T-helper 2 cell treated with Interferon-gamma antibody and Interleukin-4, amounts not matched to agents 5 μg/mL and 100 μg/mL, for 36 hours (primary cell): ENCODE measurements around the gene ALKBH5.

Source experiments
- DNase-seq: peaks from one replicate; pipeline ENCODE4 v3.0.0; 2021; ENCODE audit warnings: low spot score
- H3K27ac Mint-ChIP-seq: one replicate; pipeline ENCODE4 v1.8.0; 2021; ENCODE audit warnings: mild to moderate bottlenecking, mixed read lengths
- H3K27me3 Mint-ChIP-seq: one replicate; pipeline ENCODE4 v1.8.0; 2021; ENCODE audit warnings: low read depth, mixed read lengths
- H3K36me3 Mint-ChIP-seq: one replicate; pipeline ENCODE4 v1.8.0; 2021; ENCODE audit warnings: low read depth, mixed read lengths
- H3K4me1 Mint-ChIP-seq: one replicate; pipeline ENCODE4 v1.8.0; 2021; ENCODE audit warnings: low read depth, mixed read lengths
- H3K4me3 Mint-ChIP-seq: one replicate; pipeline ENCODE4 v1.8.0; 2022; ENCODE audit warnings: mild to moderate bottlenecking, moderate library complexity, mixed read lengths
- H3K9me3 Mint-ChIP-seq: one replicate; pipeline ENCODE4 v1.8.0; 2021; ENCODE audit warnings: mixed read lengths

ALKBH5 gene

GRCh38 chr17:18185832-18186626 lies 2.4 kb downstream of the ALKBH5 start:
- H3K27me3 Mint-ChIP-seq = no peaks in the 10 kb centered on the region
- H3K4me3 Mint-ChIP-seq = peak overlapping the region; percentile 98
- peak overlapping the region; percentile 52 for H3K27ac Mint-ChIP-seq
- peaks cover 44% of the 10 kb centered on the region for H3K36me3 Mint-ChIP-seq
- H3K4me1 Mint-ChIP-seq = peaks cover 59% of the 10 kb centered on the region
- DNase-seq = no peak
- no peaks in the 10 kb centered on the region for H3K9me3 Mint-ChIP-seq

DNA sequence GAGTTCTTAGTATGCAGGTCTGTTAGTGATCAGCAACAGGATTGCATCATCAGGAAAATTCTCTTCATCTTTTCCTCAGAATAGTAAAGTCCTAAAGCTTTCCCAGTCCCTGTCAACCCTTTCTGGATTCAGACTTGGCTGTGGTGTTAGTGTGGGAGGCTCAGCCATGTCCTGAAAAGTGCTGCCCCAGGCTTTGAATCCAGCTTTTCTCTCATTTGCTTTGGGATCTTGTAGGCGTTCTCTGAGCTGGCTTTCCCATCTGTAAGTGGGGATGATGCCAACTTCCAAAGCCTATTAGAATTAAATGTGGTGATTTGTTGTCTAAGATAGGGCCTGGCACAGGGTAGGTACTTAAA lies 3.0 kb downstream of the ALKBH5 start:
- no peak overlapping the region for H3K27ac Mint-ChIP-seq
- H3K4me3 Mint-ChIP-seq = peak overlapping the region; percentile 98
- H3K9me3 Mint-ChIP-seq = no peaks in the 10 kb centered on the region
- H3K27me3 Mint-ChIP-seq = no peaks in the 10 kb centered on the region
- peaks cover 58% of the 10 kb centered on the region for H3K4me1 Mint-ChIP-seq
- peaks cover 48% of the 10 kb centered on the region for H3K36me3 Mint-ChIP-seq
- DNase-seq = no peak

- peak overlapping the region; percentile 98 for H3K4me3 Mint-ChIP-seq
- H3K27me3 Mint-ChIP-seq = no peaks in the 10 kb centered on the region
- H3K27ac Mint-ChIP-seq = peak overlapping the region; percentile 62
- DNase-seq = no peak
- H3K36me3 Mint-ChIP-seq = peaks cover 48% of the 10 kb centered on the region
- no peaks in the 10 kb centered on the region for H3K9me3 Mint-ChIP-seq
- peaks cover 52% of the 10 kb centered on the region for H3K4me1 Mint-ChIP-seq
Measured at GRCh38 chr17:18187226-18187625, 3.6 kb downstream of the ALKBH5 start.

DNA sequence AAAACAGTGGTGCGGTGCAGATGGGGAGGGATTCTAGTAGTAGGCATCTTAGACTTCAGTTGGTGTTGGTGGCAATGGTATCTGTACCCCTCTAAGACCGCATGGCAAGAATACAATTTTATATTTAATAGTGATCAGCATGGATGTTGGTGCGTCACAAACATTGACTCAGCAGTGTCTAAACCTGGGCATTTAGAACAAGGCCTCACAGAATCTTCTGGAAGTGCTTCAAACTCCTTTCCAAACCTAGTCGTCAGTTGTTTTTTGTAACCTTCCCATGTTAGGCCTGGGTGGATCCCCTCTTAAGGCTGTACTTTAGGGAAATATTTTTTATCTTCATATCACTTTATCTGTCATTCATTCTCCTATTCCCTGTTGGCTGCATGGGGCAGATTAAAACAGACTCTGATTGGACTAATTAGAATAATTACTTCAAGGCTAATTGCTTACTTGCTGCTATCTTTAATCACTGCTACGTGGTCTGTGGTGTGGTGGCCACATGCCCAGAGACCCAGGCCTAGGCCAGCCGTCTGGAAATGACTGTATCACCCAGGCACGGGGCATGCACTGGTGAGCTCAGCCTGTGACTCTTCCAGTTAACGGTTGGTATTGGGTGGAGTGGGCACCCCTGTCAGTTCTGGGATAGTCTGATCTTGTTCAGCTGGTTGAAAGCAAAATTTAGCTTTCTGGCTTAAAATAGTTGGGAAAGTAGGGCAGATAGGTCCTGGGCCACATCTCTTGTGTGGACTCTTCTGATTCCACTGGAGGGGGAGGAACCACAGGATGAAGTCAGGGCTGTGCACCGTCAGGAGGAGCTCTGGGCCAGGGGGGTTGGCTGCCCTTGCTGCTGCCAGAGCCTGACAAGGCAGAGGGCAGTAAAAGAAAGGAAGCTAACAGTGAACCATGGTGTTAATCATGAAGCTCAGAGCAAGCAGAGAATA lies 4.5 kb downstream of the ALKBH5 start:
- Mint-ChIP-seq H3K27me3 (no peaks in the 10 kb centered on the region), H3K4me1 (peaks cover 51% of the 10 kb centered on the region), H3K27ac (peak overlapping the region; percentile 33), H3K36me3 (peaks cover 48% of the 10 kb centered on the region), H3K4me3 (peak overlapping the region; percentile 98), H3K9me3 (no peaks in the 10 kb centered on the region)
- no peak for DNase-seq

DNA sequence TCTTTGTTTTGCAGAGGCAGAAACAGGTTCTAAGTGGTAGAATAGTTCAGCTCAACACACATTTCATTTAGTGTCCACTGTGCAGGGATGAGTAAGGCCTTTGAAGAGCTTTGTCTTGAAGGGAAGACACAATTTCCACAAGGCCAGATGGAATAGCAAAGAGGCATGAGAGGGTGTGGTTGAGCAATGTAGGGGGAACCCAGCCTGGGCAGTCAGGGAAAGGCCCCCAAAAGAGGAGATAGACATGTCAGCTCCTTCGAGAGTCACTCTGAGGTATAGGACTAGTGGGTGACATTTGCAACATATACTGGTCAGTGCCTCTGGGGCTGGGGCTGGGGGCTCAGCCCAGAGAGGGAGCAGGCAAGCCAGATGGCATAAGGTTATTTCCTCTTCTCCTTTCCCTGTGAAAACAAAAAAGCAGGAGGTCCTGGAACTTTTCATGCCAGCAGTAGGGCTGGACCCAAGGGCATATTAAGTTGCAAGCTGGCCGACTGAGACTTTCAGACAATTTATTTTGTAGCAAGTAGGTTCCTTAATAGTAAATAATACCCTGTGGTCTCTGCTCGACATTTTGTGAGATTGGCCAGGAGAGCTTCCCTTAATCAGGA lies 7.1 kb downstream of the ALKBH5 start:
- H3K9me3 Mint-ChIP-seq = no peaks in the 10 kb centered on the region

GRCh38 chr17:18191236-18191667 lies 7.6 kb downstream of the ALKBH5 start:
- Mint-ChIP-seq H3K27me3 (no peaks in the 10 kb centered on the region), H3K4me1 (peaks cover 40% of the 10 kb centered on the region), H3K4me3 (no peak overlapping the region), H3K9me3 (no peaks in the 10 kb centered on the region), H3K27ac (no peak overlapping the region), H3K36me3 (peaks cover 54% of the 10 kb centered on the region)
- DNase-seq = no peak

More for the DNA sequence above, 7.1 kb downstream of the ALKBH5 start:
- no peak for DNase-seq
- no peak overlapping the region for H3K4me3 Mint-ChIP-seq
- no peaks in the 10 kb centered on the region for H3K27me3 Mint-ChIP-seq
- H3K27ac Mint-ChIP-seq = no peak overlapping the region
- peaks cover 45% of the 10 kb centered on the region for H3K4me1 Mint-ChIP-seq
- H3K36me3 Mint-ChIP-seq = peaks cover 54% of the 10 kb centered on the region

GRCh38 chr17:18191967-18192366 lies 8.3 kb downstream of the ALKBH5 start:
- Mint-ChIP-seq H3K36me3 (peaks cover 52% of the 10 kb centered on the region), H3K27me3 (no peaks in the 10 kb centered on the region), H3K4me3 (no peak overlapping the region), H3K27ac (no peak overlapping the region), H3K4me1 (peaks cover 34% of the 10 kb centered on the region), H3K9me3 (no peaks in the 10 kb centered on the region)
- DNase-seq = no peak

DNA sequence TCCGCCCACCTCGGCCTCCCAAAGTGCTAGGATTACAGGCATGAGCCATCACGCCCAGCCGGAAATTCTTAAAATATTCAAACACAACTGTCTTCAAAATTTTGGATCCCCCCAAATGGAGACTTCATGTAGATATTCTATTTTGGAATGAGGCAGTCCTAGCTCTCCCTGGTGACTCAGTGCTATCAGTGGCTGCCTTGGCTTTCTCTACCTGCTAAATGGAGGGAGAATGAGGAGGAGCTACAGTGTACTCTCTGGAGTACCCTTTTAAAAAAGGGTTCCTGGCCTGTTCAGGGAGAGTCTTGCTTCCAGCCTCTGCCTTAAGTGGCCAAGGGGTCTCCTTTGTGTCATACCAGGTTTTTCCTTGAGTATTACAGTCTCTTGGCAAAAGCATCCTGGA lies 10.8 kb downstream of the ALKBH5 start:
- no peak for DNase-seq
- peaks cover 53% of the 10 kb centered on the region for H3K36me3 Mint-ChIP-seq
- H3K9me3 Mint-ChIP-seq = no peaks in the 10 kb centered on the region
- H3K4me3 Mint-ChIP-seq = no peak overlapping the region
- H3K27me3 Mint-ChIP-seq = no peaks in the 10 kb centered on the region
- peaks cover 20% of the 10 kb centered on the region for H3K4me1 Mint-ChIP-seq
- no peak overlapping the region for H3K27ac Mint-ChIP-seq

DNA sequence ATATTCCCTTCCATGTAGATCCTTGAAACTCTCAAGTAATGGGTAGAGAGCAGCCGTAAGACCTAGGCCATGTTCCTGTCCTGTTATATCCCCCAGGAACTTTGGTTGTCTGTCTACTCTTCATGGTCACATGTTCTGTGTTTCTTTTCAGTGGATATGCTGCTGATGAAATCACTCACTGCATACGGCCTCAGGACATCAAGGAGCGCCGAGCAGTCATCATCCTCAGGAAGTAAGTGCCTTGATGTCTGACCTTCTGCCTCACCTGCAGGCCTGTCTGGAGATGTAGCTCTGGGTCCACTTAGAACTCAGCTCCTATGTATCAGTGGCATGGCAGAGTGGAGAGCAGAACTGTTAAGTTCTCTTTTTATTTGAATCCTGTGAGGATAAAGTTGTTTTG lies 11.2 kb downstream of the ALKBH5 start:
- Mint-ChIP-seq H3K9me3 (no peaks in the 10 kb centered on the region), H3K4me1 (peaks cover 16% of the 10 kb centered on the region), H3K4me3 (no peak overlapping the region), H3K27ac (no peak overlapping the region), H3K27me3 (no peaks in the 10 kb centered on the region), H3K36me3 (peaks cover 49% of the 10 kb centered on the region)
- DNase-seq = no peak

DNA sequence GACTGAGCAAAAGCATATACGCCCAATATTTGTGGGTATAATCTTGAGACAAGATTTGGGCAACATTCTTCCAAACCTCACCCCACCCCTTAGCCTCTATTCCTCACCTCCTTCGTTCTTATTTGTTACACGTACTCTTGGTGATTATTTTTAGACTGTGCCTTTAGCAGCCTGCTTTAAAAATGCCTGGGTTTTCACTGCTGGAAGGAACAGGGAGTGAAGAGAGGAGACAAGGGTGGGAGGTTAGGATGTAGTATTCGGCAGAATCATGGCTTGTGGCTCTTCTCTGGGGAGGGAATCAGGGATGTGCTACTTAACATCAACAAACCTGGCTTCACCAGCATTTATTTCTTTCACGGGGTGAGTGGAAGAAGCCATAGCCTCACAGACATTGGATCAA lies 11.6 kb downstream of the ALKBH5 start:
- Mint-ChIP-seq H3K27ac (no peak overlapping the region), H3K4me3 (no peak overlapping the region), H3K4me1 (peaks cover 14% of the 10 kb centered on the region), H3K27me3 (no peaks in the 10 kb centered on the region), H3K9me3 (no peaks in the 10 kb centered on the region), H3K36me3 (peaks cover 49% of the 10 kb centered on the region)
- DNase-seq = no peak

GRCh38 chr17:18197535-18198194 lies 14.0 kb downstream of the ALKBH5 start:
- peaks cover 6% of the 10 kb centered on the region for H3K4me1 Mint-ChIP-seq

GRCh38 chr17:18198530-18198929 lies 14.9 kb downstream of the ALKBH5 start:
- H3K9me3 Mint-ChIP-seq = no peaks in the 10 kb centered on the region
- H3K27me3 Mint-ChIP-seq = no peaks in the 10 kb centered on the region
- peaks cover 6% of the 10 kb centered on the region for H3K4me1 Mint-ChIP-seq
- no peak overlapping the region for H3K27ac Mint-ChIP-seq
- H3K4me3 Mint-ChIP-seq = no peak overlapping the region
- no peak for DNase-seq
- H3K36me3 Mint-ChIP-seq = peaks cover 46% of the 10 kb centered on the region

More at GRCh38 chr17:18197535-18198194, 14.0 kb downstream of the ALKBH5 start:
- H3K27ac Mint-ChIP-seq = no peak overlapping the region
- no peak overlapping the region for H3K4me3 Mint-ChIP-seq
- H3K36me3 Mint-ChIP-seq = peaks cover 44% of the 10 kb centered on the region
- H3K27me3 Mint-ChIP-seq = no peaks in the 10 kb centered on the region
- no peaks in the 10 kb centered on the region for H3K9me3 Mint-ChIP-seq
- DNase-seq = no peak

- Mint-ChIP-seq H3K9me3 (no peaks in the 10 kb centered on the region), H3K36me3 (peaks cover 30% of the 10 kb centered on the region), H3K4me3 (no peak overlapping the region), H3K27me3 (no peaks in the 10 kb centered on the region), H3K27ac (no peak overlapping the region), H3K4me1 (peaks cover 4% of the 10 kb centered on the region)
- DNase-seq = no peak
Measured at GRCh38 chr17:18201108-18201507, 17.5 kb downstream of the ALKBH5 start.
